Measurements from ENCODE around the gene MYO7A.

The MYO7A gene

DNA sequence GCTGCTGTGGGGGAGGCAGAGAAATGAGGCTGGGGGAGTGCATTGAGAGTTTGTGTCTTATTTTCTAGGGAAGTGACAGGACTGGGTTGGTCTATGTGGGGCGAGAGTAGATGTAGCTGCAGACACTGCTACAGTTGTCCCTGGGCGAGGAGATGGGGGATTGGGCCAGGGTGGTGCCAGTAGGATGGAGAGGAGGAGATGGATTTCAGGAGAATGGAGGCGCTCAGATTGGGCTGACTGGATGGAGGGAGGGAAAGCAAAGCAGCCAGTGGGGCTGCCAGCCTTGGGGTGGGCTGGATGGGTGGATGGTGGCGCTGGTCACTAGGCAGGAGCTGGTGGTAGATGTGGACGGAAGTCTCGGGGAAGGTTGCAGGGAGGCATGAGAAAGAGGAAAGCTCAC, 16.1 kb upstream of the MYO7A start:
- DNase-seq (ENCODE audit: low read depth in 2 of 2): no peak

GRCh38 chr11:77112641-77113381, 15.2 kb upstream of the MYO7A start:
- no peak for DNase-seq (ENCODE audit: low read depth in 2 of 2)

DNA sequence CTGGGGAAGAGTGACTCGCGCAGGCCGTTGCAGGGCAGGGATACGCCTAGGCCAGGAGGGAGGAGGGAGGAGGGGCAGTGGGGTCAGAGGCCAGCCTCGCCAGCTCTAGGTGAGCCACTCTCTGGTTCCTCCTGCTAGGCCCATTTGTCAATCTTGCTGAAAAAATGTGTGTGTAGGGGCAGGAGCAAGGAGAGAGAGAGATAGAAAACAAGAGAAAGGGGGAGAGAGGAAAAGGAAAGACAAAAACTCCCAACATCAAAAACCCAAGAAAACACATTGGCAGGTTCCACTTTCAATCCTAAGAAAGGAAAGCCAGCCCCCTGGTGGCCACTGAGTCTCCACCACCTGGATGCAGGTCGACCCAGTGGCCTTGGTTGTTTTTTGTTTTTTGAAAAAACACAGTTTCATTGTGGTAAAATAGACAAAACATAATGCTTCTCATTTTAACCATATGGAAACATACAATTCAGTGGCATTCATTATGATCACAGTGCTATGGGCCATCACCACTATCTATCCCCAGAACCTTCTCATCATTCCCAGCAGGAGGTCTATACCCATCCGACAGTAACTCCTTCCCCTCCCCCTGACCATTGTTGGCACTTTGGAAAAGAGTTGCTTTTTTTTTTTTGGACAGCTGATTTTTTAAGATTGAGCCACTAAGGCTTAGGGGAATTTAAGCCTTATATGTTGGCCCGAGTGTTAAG, 14.5 kb upstream of the MYO7A start:
- no peak for DNase-seq (ENCODE audit: low read depth in 2 of 2)

GRCh38 chr11:77114089-77114463, 14.0 kb upstream of the MYO7A start:
- no peak for DNase-seq (ENCODE audit: low read depth in 2 of 2)

- DNase-seq (ENCODE audit: low read depth in 2 of 2): no peak
Observed at GRCh38 chr11:77115181-77115611, 12.8 kb upstream of the MYO7A start.

- DNase-seq (ENCODE audit: low read depth in 2 of 2): no peak
Observed at GRCh38 chr11:77115956-77116355, 12.1 kb upstream of the MYO7A start.

- DNase-seq (ENCODE audit: low read depth in 2 of 2): no peak
Observed at GRCh38 chr11:77117492-77117891, 10.6 kb upstream of the MYO7A start.

- no peak for DNase-seq (ENCODE audit: low read depth in 2 of 2)
Observed at GRCh38 chr11:77118086-77118485, 10.0 kb upstream of the MYO7A start.

DNA sequence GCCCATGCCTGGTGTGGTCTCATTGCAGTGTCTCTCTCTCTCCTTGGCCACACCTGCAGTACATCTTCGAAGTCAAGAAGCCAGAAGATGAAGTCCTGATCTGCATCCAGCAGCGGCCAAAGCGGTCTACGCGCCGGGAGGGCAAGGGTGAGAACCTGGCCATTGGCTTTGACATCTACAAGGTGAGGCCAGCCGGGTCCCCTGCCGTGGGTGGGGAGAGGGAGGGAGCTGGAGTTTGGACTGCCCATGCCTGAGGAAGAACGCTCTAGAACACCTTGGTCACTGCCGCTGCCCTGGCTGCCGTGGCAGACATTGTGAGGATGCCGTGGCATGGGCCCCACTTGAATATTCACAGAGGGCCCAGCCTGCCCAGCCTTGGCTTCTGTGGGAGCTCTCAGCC, 9.1 kb upstream of the MYO7A start:
- DNase-seq (ENCODE audit: low read depth in 2 of 2): no peak

DNA sequence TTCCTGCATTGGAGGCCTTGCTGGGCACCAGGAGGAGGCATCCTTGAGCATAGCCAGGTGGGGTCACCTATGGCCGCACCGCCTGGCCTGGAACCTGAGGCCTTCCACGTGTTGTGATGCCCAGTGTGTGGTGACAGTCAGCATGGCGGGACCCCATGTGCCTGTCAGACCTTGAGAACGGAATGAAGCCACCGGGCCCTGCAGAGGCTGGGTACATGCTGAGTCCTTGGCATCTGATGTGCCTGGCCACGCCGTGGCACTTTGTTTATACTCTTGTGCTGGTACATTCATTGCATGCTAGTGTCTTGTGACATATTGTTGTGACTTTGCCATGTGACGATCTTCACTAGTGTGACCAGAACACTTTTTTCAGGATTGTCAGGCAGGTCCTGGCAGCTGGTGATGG, 8.5 kb upstream of the MYO7A start:
- no peak for DNase-seq (ENCODE audit: low read depth in 2 of 2)

GRCh38 chr11:77120571-77120970, 7.5 kb upstream of the MYO7A start:
- no peak for DNase-seq (ENCODE audit: low read depth in 2 of 2)

DNA sequence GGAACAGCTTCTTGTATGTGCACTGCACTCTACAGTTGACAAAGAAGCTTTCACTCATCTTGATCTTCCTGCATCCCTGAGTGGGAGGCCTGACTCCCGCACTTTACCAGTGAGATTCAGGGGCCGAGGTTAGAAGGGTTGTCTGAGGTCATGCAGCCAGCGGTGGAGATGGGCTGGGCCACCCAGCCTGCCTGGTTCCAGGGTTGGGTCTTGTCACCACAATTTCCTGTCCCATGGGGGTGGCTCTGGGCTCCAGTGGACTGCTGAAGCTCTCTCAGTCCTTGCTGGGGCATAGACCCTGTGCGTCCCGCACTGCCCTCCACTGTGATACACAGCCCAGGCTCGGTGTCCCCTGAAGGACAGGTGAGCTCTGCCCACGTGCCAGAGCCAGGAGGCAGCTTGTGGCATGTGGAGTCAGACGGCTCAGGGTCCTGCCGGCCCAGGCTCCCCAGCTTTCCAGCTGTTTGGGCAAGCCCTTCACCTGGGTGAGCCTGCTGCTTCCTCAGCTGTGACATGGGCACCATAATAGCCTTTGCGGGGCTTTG, 6.9 kb upstream of the MYO7A start:
- no peak for DNase-seq (ENCODE audit: low read depth in 2 of 2)

- DNase-seq (ENCODE audit: low read depth in 2 of 2): no peak
Observed at GRCh38 chr11:77121876-77122575, 6.0 kb upstream of the MYO7A start.

DNA sequence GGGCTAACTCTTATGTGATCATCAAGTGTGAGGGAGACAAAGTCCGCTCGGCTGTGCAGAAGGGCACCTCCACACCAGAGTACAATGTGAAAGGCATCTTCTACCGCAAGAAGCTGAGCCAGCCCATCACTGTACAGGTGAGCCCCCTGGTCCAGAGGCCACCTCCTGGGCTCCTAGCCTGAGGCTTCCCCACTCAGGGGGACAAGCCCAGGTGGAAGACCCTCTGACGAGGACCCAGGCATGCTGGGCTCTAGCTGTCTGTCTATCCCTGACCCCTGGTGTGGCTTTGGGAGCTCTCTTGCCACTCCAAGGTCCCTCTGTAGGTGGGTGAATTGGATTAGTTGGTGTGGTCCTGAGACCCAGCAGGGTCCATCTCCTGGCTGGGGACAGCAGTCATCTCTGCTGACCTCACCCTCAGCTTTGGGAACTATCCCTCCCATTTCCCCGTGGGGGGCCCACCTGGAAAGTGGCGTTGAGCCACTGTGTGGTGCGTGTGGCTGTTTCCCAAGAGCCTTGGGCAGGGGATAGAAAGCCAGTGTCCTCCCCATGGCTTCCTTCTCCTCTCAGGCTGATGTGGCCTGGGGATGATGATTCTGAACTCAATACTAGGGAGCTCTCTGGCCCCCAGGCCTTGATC, 5.4 kb upstream of the MYO7A start:
- no peak for DNase-seq (ENCODE audit: low read depth in 2 of 2)

DNA sequence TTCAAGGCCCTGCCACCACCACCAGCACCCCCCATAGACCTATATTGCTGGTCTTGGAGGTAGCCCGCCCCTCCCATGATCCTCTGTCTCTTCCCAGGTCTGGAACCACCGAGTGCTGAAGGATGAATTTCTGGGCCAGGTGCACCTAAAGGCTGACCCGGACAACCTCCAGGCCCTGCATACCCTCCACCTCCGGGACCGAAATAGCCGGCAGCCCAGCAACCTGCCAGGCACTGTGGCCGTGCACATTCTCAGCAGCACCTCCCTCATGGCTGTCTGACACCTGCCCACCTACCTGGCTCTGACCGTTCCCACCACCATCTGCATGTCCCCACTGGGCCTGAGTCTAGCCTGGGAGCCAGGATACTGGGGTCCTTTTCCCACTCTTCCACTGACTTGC, 4.5 kb upstream of the MYO7A start:
- no peak for DNase-seq (ENCODE audit: low read depth in 2 of 2)

DNA sequence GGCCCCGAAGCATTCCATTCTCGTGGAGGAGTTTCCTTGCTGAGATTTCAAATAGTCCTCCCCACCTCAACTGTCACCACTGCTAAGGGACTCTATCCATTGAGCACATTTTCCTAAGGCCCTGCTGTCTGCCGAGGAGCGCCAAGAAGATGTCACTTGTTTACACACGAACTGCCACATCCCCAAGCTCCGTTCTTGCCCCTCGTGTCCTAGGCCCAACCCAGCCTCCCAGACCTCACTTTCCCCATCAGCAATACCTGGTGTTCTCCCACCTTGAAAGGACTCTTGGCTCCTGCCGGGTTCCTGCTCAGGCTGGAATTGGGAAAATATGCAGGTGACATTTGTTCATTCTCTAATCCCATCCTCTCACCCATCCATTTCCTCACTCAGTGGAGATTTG, 4.0 kb upstream of the MYO7A start:
- DNase-seq (ENCODE audit: low read depth in 2 of 2): no peak

GRCh38 chr11:77124488-77124887, 3.6 kb upstream of the MYO7A start:
- no peak for DNase-seq (ENCODE audit: low read depth in 2 of 2)

- DNase-seq (ENCODE audit: low read depth in 2 of 2): no peak
Observed at GRCh38 chr11:77125191-77125590, 2.9 kb upstream of the MYO7A start.

GRCh38 chr11:77125695-77126094, 2.4 kb upstream of the MYO7A start:
- DNase-seq (ENCODE audit: low read depth in 2 of 2): no peak

DNA sequence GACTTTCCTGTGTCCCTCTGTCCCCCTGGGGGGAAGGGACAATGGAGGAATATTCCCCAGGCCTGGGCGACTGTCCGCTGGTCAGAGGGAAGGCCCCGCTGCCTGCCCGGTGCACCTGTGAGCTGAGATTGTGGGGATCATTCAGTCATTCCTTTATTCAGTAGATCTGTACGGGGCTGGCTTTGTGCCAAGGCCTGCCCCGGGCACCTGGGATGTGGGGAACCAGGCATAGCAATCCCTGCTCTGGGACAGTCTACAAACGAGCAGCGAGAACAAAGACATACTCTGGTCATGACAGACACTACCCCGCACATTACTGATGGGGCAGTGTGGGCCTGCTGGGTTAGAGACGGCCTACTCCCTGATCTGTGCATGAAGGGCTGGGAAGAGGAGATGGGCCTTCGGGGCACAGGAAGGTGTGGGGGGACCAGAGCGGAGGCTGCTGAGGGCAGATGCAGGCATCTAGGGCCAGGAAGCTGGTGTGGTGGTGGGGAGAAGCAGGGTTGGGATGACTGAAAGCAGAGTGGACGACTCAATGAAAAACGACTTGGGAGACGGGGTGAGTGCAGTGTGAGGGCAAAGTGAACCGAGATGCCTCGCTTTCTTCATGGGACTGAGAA, 1.8 kb upstream of the MYO7A start:
- no peak for DNase-seq (ENCODE audit: low read depth in 2 of 2)

GRCh38 chr11:77126861-77127234, 1.2 kb upstream of the MYO7A start:
- DNase-seq (ENCODE audit: low read depth in 2 of 2): no peak
